ENCODE measurements around the gene SLC4A9. TPM values are rescaled to one million over a fixed set of nuclear protein-coding genes. Genes with fewer than 3 reads are reported as not detected.

SLC4A9 gene
- total and polyA plus RNA-seq, 4 donors: not detected

DNA sequence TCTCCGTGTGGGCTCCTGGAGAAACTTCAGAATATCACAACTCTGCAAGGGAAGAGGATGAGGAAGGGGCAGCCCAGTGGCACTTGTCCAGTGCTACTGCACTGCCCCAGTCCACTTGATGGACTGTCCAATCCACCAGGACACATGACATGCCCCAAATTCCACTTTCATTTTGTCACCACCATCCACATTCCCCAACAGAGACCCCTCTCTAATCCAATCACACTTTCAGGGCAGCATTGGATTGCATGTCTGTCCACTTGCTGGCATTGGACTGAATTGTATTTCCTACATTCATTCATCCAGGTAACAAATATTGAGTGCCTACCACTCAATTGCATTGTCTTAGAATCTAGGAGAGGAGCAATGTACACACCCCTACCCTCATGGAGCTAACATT lies 28.4 kb upstream of the SLC4A9 start:
- Histone ChIP-seq H3K4me1 (ENCODE audit: control insufficient read depth in 4 of 4, insufficient read depth in 4 of 4, low read length in 3 of 4) (peaks cover 0 to 8% (median 6%) of the 10 kb centered on the region in 4 donors), H3K27ac (ENCODE audit: low read depth in 1 of 2, low read length in 2 of 2) (no peak overlapping the region), H3K9ac (ENCODE audit: low read depth in 1 of 2, low read length in 2 of 2) (no peak overlapping the region), H3K36me3 (ENCODE audit: control insufficient read depth in 4 of 4, insufficient read depth in 3 of 4, low read depth in 1 of 4, low read length in 3 of 4) (peaks cover 0 to 3% (median 1%) of the 10 kb centered on the region in 4 donors), H3K9me3 (ENCODE audit: control insufficient read depth in 4 of 4, low read length in 3 of 4) (no peaks in the 10 kb centered on the region), H3K27me3 (ENCODE audit: control insufficient read depth in 4 of 4, insufficient read depth in 4 of 4, low read length in 3 of 4) (no peaks in the 10 kb centered on the region), H3K4me3 (ENCODE audit: low read depth in 1 of 3, low read length in 3 of 3) (no peak overlapping the region)
- DNase-seq (ENCODE audit: low spot score): no peak
- WGBS: 94% methylated on average over 1 of the region's 1 CpG
- no peak for TF ChIP-seq EGR1 (IDR thresholded peaks at IDR 0.05; ENCODE audit: low read depth in 2 of 2)
- no peak for TF ChIP-seq YY1 (IDR thresholded peaks at IDR 0.05)
- TF ChIP-seq HNF4G (IDR thresholded peaks at IDR 0.05): no peak
- TF ChIP-seq RXRA (IDR thresholded peaks at IDR 0.05): no peak
- TF ChIP-seq MAX (IDR thresholded peaks at IDR 0.05): no peak
- no peak for TF ChIP-seq SP1 (IDR thresholded peaks at IDR 0.05)
- TF ChIP-seq GABPA (IDR thresholded peaks at IDR 0.05 in 1 of 2, conservative IDR thresholded peaks at IDR 0.05 in 1 of 2): no peak
- TF ChIP-seq REST (IDR thresholded peaks at IDR 0.05): no peak
- TF ChIP-seq TAF1 (conservative IDR thresholded peaks at IDR 0.05): no peak
- TF ChIP-seq NR2F2 (IDR thresholded peaks at IDR 0.05): no peak
- TF ChIP-seq, protein P1, sequence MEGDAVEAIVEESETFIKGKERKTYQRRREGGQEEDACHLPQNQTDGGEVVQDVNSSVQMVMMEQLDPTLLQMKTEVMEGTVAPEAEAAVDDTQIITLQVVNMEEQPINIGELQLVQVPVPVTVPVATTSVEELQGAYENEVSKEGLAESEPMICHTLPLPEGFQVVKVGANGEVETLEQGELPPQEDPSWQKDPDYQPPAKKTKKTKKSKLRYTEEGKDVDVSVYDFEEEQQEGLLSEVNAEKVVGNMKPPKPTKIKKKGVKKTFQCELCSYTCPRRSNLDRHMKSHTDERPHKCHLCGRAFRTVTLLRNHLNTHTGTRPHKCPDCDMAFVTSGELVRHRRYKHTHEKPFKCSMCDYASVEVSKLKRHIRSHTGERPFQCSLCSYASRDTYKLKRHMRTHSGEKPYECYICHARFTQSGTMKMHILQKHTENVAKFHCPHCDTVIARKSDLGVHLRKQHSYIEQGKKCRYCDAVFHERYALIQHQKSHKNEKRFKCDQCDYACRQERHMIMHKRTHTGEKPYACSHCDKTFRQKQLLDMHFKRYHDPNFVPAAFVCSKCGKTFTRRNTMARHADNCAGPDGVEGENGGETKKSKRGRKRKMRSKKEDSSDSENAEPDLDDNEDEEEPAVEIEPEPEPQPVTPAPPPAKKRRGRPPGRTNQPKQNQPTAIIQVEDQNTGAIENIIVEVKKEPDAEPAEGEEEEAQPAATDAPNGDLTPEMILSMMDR (IDR thresholded peaks at IDR 0.05; ENCODE audit: low read depth, low read length, missing input control): no peak
- no peak for TF ChIP-seq ATF3 (IDR thresholded peaks at IDR 0.05)
- TF ChIP-seq JUND (IDR thresholded peaks at IDR 0.05): no peak
- no peak for TF ChIP-seq FOXA2 (IDR thresholded peaks at IDR 0.05)
- TF ChIP-seq HNF4A (conservative IDR thresholded peaks at IDR 0.05): no peak
- TF ChIP-seq RAD21 (IDR thresholded peaks at IDR 0.05): no peak
- TF ChIP-seq FOXA1 (IDR thresholded peaks at IDR 0.05): no peak
- no peak for TF ChIP-seq ZBTB33 (IDR thresholded peaks at IDR 0.05)
